WTC11 (cell line): ENCODE data around the gene HRH4.

ENCODE experiments used
- NFE2L1 ChIP-seq: sonication (generic); formaldehyde crosslinking; IDR thresholded peaks from 2 replicates; pipeline ENCODE4 v1.8.1; 2023; ENCODE audit warnings: missing genetic modification reagents
- ZNF317 ChIP-seq: sonication (generic); formaldehyde crosslinking; IDR thresholded peaks from 2 replicates; pipeline ENCODE4 v1.8.1; 2023; ENCODE audit warnings: low read depth, mild to moderate bottlenecking, moderate library complexity, missing genetic modification reagents, borderline replicate concordance
- TF ChIP-seq, protein P1 (sequence below): sonication (generic); formaldehyde crosslinking; IDR thresholded peaks from 2 replicates; pipeline ENCODE4 v1.8.0; 2023; ENCODE audit warnings: mild to moderate bottlenecking, missing genetic modification reagents
- TF ChIP-seq, protein P2 (sequence below): sonication (generic); formaldehyde crosslinking; IDR thresholded peaks from 2 replicates; pipeline ENCODE4 v1.8.1; 2022; ENCODE audit warnings: low read depth, mild to moderate bottlenecking, moderate library complexity, missing genetic modification reagents, borderline replicate concordance

DNA sequence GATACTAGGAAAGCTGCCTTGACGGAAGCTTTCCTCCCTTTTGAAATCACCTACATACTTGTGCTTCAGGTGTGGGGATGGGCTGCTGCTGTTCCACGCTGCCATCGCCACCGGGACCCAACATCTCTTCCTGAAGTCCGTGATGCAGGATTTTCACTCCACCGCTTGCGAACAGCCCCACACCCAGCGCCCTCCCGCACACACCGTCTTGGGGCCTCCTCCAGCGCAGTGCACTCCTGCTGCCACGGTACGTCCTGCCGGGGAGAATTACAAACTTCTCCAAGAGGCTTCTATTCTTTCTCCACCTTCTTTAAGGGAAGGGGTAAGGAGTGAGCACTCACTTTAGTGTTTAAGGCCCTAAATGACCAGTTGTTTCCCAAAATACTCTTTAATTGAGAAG, 58.2 kb downstream of the HRH4 start:
- TF ChIP-seq, protein P1, sequence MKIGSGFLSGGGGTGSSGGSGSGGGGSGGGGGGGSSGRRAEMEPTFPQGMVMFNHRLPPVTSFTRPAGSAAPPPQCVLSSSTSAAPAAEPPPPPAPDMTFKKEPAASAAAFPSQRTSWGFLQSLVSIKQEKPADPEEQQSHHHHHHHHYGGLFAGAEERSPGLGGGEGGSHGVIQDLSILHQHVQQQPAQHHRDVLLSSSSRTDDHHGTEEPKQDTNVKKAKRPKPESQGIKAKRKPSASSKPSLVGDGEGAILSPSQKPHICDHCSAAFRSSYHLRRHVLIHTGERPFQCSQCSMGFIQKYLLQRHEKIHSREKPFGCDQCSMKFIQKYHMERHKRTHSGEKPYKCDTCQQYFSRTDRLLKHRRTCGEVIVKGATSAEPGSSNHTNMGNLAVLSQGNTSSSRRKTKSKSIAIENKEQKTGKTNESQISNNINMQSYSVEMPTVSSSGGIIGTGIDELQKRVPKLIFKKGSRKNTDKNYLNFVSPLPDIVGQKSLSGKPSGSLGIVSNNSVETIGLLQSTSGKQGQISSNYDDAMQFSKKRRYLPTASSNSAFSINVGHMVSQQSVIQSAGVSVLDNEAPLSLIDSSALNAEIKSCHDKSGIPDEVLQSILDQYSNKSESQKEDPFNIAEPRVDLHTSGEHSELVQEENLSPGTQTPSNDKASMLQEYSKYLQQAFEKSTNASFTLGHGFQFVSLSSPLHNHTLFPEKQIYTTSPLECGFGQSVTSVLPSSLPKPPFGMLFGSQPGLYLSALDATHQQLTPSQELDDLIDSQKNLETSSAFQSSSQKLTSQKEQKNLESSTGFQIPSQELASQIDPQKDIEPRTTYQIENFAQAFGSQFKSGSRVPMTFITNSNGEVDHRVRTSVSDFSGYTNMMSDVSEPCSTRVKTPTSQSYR (CRISPR knock-in tag): no peak
- TF ChIP-seq, protein P2, sequence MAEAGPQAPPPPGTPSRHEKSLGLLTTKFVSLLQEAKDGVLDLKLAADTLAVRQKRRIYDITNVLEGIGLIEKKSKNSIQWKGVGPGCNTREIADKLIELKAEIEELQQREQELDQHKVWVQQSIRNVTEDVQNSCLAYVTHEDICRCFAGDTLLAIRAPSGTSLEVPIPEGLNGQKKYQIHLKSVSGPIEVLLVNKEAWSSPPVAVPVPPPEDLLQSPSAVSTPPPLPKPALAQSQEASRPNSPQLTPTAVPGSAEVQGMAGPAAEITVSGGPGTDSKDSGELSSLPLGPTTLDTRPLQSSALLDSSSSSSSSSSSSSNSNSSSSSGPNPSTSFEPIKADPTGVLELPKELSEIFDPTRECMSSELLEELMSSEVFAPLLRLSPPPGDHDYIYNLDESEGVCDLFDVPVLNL (CRISPR knock-in tag): no peak
- TF ChIP-seq ZNF317 (CRISPR knock-in tag) (no peak), NFE2L1 (CRISPR knock-in tag) (no peak)
